Tibial nerve (tissue), 4 donors: ENCODE measurements around the gene SPATS2.

Source experiments
- CTCF ChIP-seq, 5 experiments: fragments of 200-600 bp in 3 of 5; fragments of 450-650 bp in 2 of 5; sonication (generic) in 3 of 5; IDR thresholded peaks; one replicate each; pipeline ENCODE4 v1.5.1; 2016 to 2019; ENCODE audit warnings: antibody characterized with exemption in 5 of 5, mild to moderate bottlenecking in 3 of 5, moderate library complexity in 2 of 5
- EP300 ChIP-seq, 2 donors: sonication (generic); formaldehyde crosslinking; IDR thresholded peaks; one replicate each; pipeline ENCODE4 v1.6.1; 2017; ENCODE audit warnings: antibody characterized with exemption in 2 of 2, mild to moderate bottlenecking in 1 of 2
- POLR2A ChIP-seq, 2 donors: fragments of 450-650 bp; IDR thresholded peaks; one replicate each; pipeline ENCODE4 v1.6.1; 2017; ENCODE audit warnings: antibody characterized with exemption in 2 of 2, mild to moderate bottlenecking in 2 of 2, moderate library complexity in 2 of 2

- TF ChIP-seq CTCF (IDR thresholded peaks at IDR 0.05) = no peak
- no peak for TF ChIP-seq EP300 (IDR thresholded peaks at IDR 0.05)
- no peak for TF ChIP-seq POLR2A (IDR thresholded peaks at IDR 0.05)
Measured at GRCh38 chr12:49503674-49504180, 136.5 kb downstream of the SPATS2 start.
